Activated B cell treated with CpG ODN at 0.5 μM for 24 hours (primary cell): ENCODE data around the gene PTPRD. TPM values are rescaled to one million over a fixed set of nuclear protein-coding genes. Genes with fewer than 3 reads are reported as not detected.

Experiments
- ATAC-seq: fragments of 200-7000 bp; cut with Tn5 transposase; one replicate; pipeline ENCODE4 v1.10.0; 2021; ENCODE audit warnings: low read depth, mild to moderate bottlenecking, moderate library complexity
- CTCF ChIA-PET: fragments of 350-600 bp; sonication (Branson Sonifier 250); formaldehyde crosslinking; loops from one replicate; lab custom pipeline; 2021; ENCODE audit warnings: antibody characterized with exemption; lab: Charles Lee
- POLR2A ChIA-PET: fragments of 350-600 bp; sonication (Branson Sonifier 250); formaldehyde crosslinking; loops from one replicate; lab custom pipeline; 2021; ENCODE audit warnings: antibody characterized with exemption; lab: Charles Lee
- DNase-seq: peaks from one replicate; pipeline ENCODE4 v3.0.0; 2022
- H3K27ac Mint-ChIP-seq: one replicate; pipeline ENCODE4 v1.8.0; 2020; ENCODE audit warnings: mixed read lengths
- H3K27me3 Mint-ChIP-seq: one replicate; pipeline ENCODE4 v1.8.0; 2021; ENCODE audit warnings: mixed read lengths
- H3K36me3 Mint-ChIP-seq: one replicate; pipeline ENCODE4 v1.8.0; 2021; ENCODE audit warnings: low read depth, mixed read lengths
- H3K4me1 Mint-ChIP-seq: one replicate; pipeline ENCODE4 v1.8.0; 2021; ENCODE audit warnings: mixed read lengths
- H3K4me3 Mint-ChIP-seq: one replicate; pipeline ENCODE4 v1.8.0; 2020; ENCODE audit warnings: mild to moderate bottlenecking, mixed read lengths
- H3K9me3 Mint-ChIP-seq: one replicate; pipeline ENCODE4 v1.8.0; 2020; ENCODE audit warnings: mixed read lengths
- intact Hi-C: fragments of 100-400 bp; cut with micrococcal nuclease; formaldehyde crosslinking; loops from one replicate; pipeline ENCODE4 v1.15.1; 2024
- total RNA-seq: library from RNA; stranded (reverse); gene quantifications from 2 replicates; pipeline ENCODE4 v1.2.3, GENCODE V29; 2022
- TF ChIP-seq, protein P1 (sequence below): fragments of 200-600 bp; IDR thresholded peaks from one replicate; pipeline ENCODE4 v1.8.0; 2022; ENCODE audit warnings: antibody characterized with exemption, mild to moderate bottlenecking

Gene PTPRD
- total RNA-seq, 1 donor from 2014 or later, result 0.04 TPM

DNA sequence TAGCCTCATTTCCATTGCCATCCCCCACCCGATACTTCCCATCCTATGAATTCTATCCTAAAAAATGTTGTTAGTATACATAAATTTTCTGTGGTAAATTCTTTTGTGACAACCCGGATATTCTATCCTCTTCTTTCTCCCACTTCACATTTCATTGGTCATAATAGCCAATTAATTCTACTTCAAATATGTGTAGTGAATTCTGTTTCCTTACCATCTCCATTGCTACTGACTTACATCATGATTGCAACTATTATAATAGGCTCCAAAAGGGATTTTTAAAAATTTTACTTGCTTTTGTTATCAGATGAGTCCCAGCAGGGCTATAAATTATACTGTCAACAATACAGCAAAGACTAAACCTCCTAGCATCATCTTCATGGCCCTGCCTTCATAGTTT, 1326.8 kb downstream of the PTPRD start:
- intact Hi-C loops, result no loop called here
- TF ChIP-seq, protein P1, sequence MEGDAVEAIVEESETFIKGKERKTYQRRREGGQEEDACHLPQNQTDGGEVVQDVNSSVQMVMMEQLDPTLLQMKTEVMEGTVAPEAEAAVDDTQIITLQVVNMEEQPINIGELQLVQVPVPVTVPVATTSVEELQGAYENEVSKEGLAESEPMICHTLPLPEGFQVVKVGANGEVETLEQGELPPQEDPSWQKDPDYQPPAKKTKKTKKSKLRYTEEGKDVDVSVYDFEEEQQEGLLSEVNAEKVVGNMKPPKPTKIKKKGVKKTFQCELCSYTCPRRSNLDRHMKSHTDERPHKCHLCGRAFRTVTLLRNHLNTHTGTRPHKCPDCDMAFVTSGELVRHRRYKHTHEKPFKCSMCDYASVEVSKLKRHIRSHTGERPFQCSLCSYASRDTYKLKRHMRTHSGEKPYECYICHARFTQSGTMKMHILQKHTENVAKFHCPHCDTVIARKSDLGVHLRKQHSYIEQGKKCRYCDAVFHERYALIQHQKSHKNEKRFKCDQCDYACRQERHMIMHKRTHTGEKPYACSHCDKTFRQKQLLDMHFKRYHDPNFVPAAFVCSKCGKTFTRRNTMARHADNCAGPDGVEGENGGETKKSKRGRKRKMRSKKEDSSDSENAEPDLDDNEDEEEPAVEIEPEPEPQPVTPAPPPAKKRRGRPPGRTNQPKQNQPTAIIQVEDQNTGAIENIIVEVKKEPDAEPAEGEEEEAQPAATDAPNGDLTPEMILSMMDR, result no peak
- Mint-ChIP-seq H3K4me1 (no peaks in the 10 kb centered on the region), H3K27ac (no peak overlapping the region), H3K4me3 (no peak overlapping the region), H3K9me3 (peaks cover 3% of the 10 kb centered on the region), H3K27me3 (no peaks in the 10 kb centered on the region), H3K36me3 (no peaks in the 10 kb centered on the region)
- DNase-seq (no peak), ATAC-seq (no peak)
- ChIA-PET CTCF (no interaction called here), POLR2A (no interaction called here)

DNA sequence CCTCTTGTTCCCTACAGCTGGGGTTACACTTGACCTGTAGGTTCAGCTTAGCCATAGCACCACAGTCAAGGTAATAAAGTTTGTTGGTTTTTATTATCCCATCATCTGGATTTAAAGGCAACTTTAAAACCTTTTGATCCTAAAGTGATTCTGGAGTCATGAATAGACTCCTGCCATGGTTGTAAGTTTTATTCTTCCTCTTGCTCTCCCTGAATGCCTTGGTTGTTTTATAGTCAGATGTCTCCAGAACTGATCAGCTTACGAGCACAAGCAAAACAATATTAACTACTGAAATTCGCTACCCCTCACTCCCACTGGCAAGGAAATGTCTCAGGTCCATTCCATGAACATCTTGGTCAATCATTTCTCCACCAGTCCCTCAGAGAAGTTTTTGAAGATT, 1328.6 kb downstream of the PTPRD start:
- H3K9me3 Mint-ChIP-seq, result no peaks in the 10 kb centered on the region
- H3K27ac Mint-ChIP-seq, result no peak overlapping the region
- no peak overlapping the region for H3K4me3 Mint-ChIP-seq
- POLR2A ChIA-PET, result no interaction called here
- TF ChIP-seq, protein P1, result no peak
- DNase-seq, result no peak
- CTCF ChIA-PET, result no interaction called here
- no peak for ATAC-seq
- no peaks in the 10 kb centered on the region for H3K27me3 Mint-ChIP-seq
- no peaks in the 10 kb centered on the region for H3K4me1 Mint-ChIP-seq
- intact Hi-C loops, result no loop called here
- no peaks in the 10 kb centered on the region for H3K36me3 Mint-ChIP-seq

DNA sequence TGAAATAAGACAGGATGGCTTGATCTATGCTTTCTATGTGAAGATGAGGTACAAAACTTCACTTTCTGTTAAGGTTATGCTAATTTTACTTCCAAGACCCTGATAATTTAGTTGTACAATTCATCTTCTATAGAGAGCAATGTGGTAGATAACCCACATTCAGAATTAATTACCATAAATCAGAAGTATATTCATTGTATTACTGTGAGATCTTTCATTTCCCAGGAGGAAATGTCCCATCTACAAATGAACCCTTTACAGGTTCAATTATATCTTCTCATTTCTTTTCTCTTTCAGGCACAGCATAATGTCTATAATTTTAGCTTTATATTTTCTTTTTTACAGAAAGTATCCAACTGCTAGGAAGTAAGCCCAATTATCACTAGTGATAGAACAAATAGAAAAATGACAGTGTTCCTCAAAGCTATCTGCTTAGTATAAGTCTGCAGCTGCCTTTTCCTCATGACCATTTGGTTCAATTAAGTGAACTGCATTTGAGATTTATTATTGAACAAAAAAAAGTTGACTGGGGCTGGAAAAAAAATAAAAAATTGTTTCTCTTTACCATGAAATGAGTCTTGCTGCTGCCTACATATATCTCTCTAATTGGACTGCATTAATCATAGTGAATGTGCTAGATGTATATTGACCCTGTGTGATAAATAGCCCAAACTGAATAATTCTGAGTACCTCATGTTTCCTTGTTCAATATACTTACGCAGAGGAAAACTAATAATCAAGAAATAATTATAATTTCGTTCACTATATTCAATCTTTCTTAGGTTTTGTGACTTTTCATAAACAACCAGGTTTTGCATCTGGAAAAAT, 1329.4 kb downstream of the PTPRD start:
- H3K36me3 Mint-ChIP-seq, result no peaks in the 10 kb centered on the region
- H3K4me3 Mint-ChIP-seq, result no peak overlapping the region

DNA sequence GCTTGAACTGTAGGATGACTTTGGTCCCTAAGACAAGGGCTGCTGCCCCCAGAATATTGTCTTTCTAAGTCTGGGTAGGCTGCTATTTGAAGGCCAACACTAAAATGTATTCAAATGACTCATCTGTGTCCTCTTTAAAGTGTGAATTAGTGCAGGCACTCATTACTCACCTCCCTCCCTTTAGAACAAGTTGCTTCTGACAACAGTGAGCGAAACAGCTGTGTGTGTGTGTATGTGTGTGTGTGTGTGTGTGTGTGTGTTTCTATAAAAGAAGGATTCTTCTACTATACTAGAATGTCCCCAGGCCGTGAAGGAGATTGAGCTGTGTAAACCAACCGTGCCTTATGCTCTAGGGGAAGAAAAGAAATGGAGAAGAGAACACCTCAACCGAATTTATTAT, 1337.2 kb downstream of the PTPRD start:
- ChIA-PET CTCF (no interaction called here), POLR2A (no interaction called here)
- TF ChIP-seq, protein P1, result no peak
- Mint-ChIP-seq H3K4me1 (no peaks in the 10 kb centered on the region), H3K4me3 (no peak overlapping the region), H3K36me3 (no peaks in the 10 kb centered on the region), H3K9me3 (no peaks in the 10 kb centered on the region), H3K27me3 (no peaks in the 10 kb centered on the region), H3K27ac (no peak overlapping the region)
- intact Hi-C loops, result no loop called here
- no peak for ATAC-seq
- DNase-seq, result no peak

More for the DNA sequence above, 1329.4 kb downstream of the PTPRD start:
- Mint-ChIP-seq H3K27ac (no peak overlapping the region), H3K4me1 (no peaks in the 10 kb centered on the region), H3K27me3 (no peaks in the 10 kb centered on the region), H3K9me3 (no peaks in the 10 kb centered on the region)
- ChIA-PET POLR2A (no interaction called here), CTCF (no interaction called here)
- ATAC-seq (no peak), DNase-seq (no peak)
- intact Hi-C loops, result no loop called here
- TF ChIP-seq, protein P1, result no peak

DNA sequence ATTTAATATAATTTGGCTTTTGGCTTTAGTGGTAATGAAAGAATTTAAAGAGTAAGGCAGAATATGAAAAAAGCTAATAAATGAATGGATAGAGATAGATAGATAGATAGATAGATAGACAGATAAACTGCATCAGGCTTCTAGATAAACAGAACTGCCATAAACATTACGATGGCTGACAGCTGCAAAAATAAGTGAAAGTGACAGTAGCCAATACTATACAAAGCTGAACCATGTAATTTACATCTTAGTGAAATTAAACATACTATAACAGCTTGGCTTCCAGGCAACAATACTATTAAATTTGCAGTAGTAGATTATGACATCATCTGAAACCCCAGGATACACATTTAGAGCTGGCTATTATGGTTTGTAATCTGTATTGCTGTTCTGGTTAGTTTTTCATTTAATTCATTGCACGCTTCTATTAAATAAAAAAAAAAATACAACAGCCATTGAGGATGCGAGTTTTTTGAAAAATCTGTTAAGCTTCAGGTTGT, 1354.8 kb downstream of the PTPRD start:
- Mint-ChIP-seq H3K36me3 (no peaks in the 10 kb centered on the region), H3K27me3 (no peaks in the 10 kb centered on the region), H3K27ac (no peak overlapping the region), H3K4me3 (no peak overlapping the region), H3K9me3 (peaks cover 5% of the 10 kb centered on the region), H3K4me1 (no peaks in the 10 kb centered on the region)
- ATAC-seq (no peak), DNase-seq (no peak)
- intact Hi-C loops, result no loop called here
- ChIA-PET POLR2A (no interaction called here), CTCF (no interaction called here)
- TF ChIP-seq, protein P1, result no peak
